Smooth muscle cell (in vitro differentiated cells): ENCODE measurements around the gene TPSAB1. TPM values are rescaled to one million over a fixed set of nuclear protein-coding genes. Genes with fewer than 3 reads are reported as not detected.

Experiments used
- DNase-seq: peaks from one replicate; lab custom pipeline; 2025; ENCODE audit not compliant: unreplicated experiment; lab: John Stamatoyannopoulos, UW
- H2AFZ ChIP-seq: fragments of 200-600 bp; sonication (generic); 2 replicates; pipeline ENCODE4 v1.6.0; 2016; ENCODE audit warnings: antibody characterized with exemption, low read depth, mild to moderate bottlenecking
- H3F3A ChIP-seq: fragments of 200-600 bp; sonication (generic); 2 replicates; pipeline ENCODE4 v1.6.0; 2017; ENCODE audit warnings: antibody characterized with exemption, low read depth
- H3K27ac ChIP-seq: fragments of 200-600 bp; sonication (generic); 2 replicates; pipeline ENCODE4 v1.5.1; 2016; ENCODE audit warnings: low read depth, mild to moderate bottlenecking
- H3K27me3 ChIP-seq: fragments of 200-600 bp; sonication (generic); 2 replicates; pipeline ENCODE4 v1.6.1; 2016; ENCODE audit warnings: low read depth, mild to moderate bottlenecking
- H3K36me3 ChIP-seq: fragments of 200-600 bp; sonication (generic); 2 replicates; pipeline ENCODE4 v1.5.1; 2016; ENCODE audit warnings: low read depth
- H3K4me1 ChIP-seq: fragments of 200-600 bp; sonication (generic); 2 replicates; pipeline ENCODE4 v1.5.1; 2016; ENCODE audit warnings: low read depth
- H3K4me2 ChIP-seq: fragments of 200-600 bp; sonication (generic); 2 replicates; pipeline ENCODE4 v1.6.0; 2016; ENCODE audit warnings: mild to moderate bottlenecking
- H3K4me3 ChIP-seq: fragments of 200-600 bp; sonication (generic); 2 replicates; pipeline ENCODE4 v1.5.1; 2016; ENCODE audit warnings: mild to moderate bottlenecking
- H3K79me2 ChIP-seq: fragments of 200-600 bp; sonication (generic); 2 replicates; pipeline ENCODE4 v1.6.0; 2016; ENCODE audit warnings: low read depth, mild to moderate bottlenecking
- H3K9ac ChIP-seq: fragments of 200-600 bp; sonication (generic); 2 replicates; pipeline ENCODE4 v1.6.0; 2016; ENCODE audit warnings: low read depth
- H3K9me3 ChIP-seq: fragments of 200-600 bp; sonication (generic); replicated peaks from 2 replicates; pipeline ENCODE4 v1.5.1; 2016; ENCODE audit warnings: low read depth
- H4K20me1 ChIP-seq: fragments of 200-600 bp; sonication (generic); 2 replicates; pipeline ENCODE4 v1.6.0; 2016; ENCODE audit warnings: low read depth
- CTCF ChIP-seq: fragments of 200-600 bp; sonication (generic); IDR thresholded peaks from 2 replicates; pipeline ENCODE4 v1.5.1; 2017; ENCODE audit warnings: borderline replicate concordance, mild to moderate bottlenecking, antibody characterized with exemption; ENCODE audit not compliant: insufficient read depth, poor library complexity, severe bottlenecking
- WGBS: methylation state at CpG from one replicate; pipeline ENCODE4 v1.1.7; 2016; ENCODE audit warnings: low lambda C conversion rate; 5-methylcytosine and 5-hydroxymethylcytosine counted together
- polyA plus RNA-seq: library from polyadenylated mRNA; unstranded; fragments of >200 nt; fragmentation: Nextera tagmentation; extraction: Ambion mirVana; gene quantifications from 2 replicates; pipeline ENCODE4 v1.2.1, GENCODE V29; 2016
- total RNA-seq: library from RNA; depleted of rRNA; stranded (reverse); fragments of >200 nt; gene quantifications from 2 replicates; pipeline ENCODE4 v1.2.3, GENCODE V29; 2014

TPSAB1 gene
- total and polyA plus RNA-seq, 2 experiments from 2014 or later, result not detected

GRCh38 chr16:1272453-1273198 lies 32.1 kb downstream of the TPSAB1 start:
- Histone ChIP-seq H3K9me3 (no peaks in the 10 kb centered on the region), H3F3A (no peaks in the 10 kb centered on the region), H3K36me3 (no peaks in the 10 kb centered on the region), H3K27ac (no peak overlapping the region), H3K4me3 (no peak overlapping the region), H3K79me2 (no peaks in the 10 kb centered on the region), H2AFZ (no peak overlapping the region), H3K4me2 (no peak overlapping the region), H3K9ac (no peak overlapping the region), H3K4me1 (no peaks in the 10 kb centered on the region), H4K20me1 (no peaks in the 10 kb centered on the region), H3K27me3 (no peaks in the 10 kb centered on the region)
- no peak for TF ChIP-seq CTCF
- no peak for DNase-seq
- 90% methylated on average over 9 of the region's 9 CpGs for WGBS

- Histone ChIP-seq H4K20me1 (no peaks in the 10 kb centered on the region), H3K27me3 (no peaks in the 10 kb centered on the region), H3K79me2 (no peaks in the 10 kb centered on the region), H3K9me3 (no peaks in the 10 kb centered on the region), H3K4me1 (peaks cover 5% of the 10 kb centered on the region), H3K27ac (no peak overlapping the region), H2AFZ (no peak overlapping the region), H3K9ac (no peak overlapping the region), H3F3A (no peaks in the 10 kb centered on the region), H3K36me3 (no peaks in the 10 kb centered on the region), H3K4me2 (no peak overlapping the region), H3K4me3 (no peak overlapping the region)
- TF ChIP-seq CTCF, result no peak
- no peak for DNase-seq
- 94% methylated on average over 15 of the region's 15 CpGs for WGBS
Observed at GRCh38 chr16:1273816-1274215, 33.3 kb downstream of the TPSAB1 start.

GRCh38 chr16:1274767-1275166 lies 34.3 kb downstream of the TPSAB1 start:
- Histone ChIP-seq H3F3A (no peaks in the 10 kb centered on the region), H3K4me3 (no peak overlapping the region), H3K36me3 (no peaks in the 10 kb centered on the region), H3K79me2 (no peaks in the 10 kb centered on the region), H3K27ac (no peak overlapping the region), H3K9ac (no peak overlapping the region), H4K20me1 (no peaks in the 10 kb centered on the region), H3K4me1 (peaks cover 5% of the 10 kb centered on the region), H2AFZ (no peak overlapping the region), H3K27me3 (no peaks in the 10 kb centered on the region), H3K4me2 (no peak overlapping the region), H3K9me3 (no peaks in the 10 kb centered on the region)
- DNase-seq, result no peak
- WGBS, result 95% methylated on average over 7 of the region's 7 CpGs
- no peak for TF ChIP-seq CTCF
